Adipocyte (in vitro differentiated cells): ENCODE measurements around the gene RNF138.

Source experiments
- DNase-seq: peaks from one replicate; pipeline ENCODE4 v3.0.0-alpha.2; 2015; ENCODE audit warnings: low read depth
- H3K27me3 ChIP-seq: replicated peaks from 2 replicates; pipeline ENCODE4 v1.7.0; 2013; ENCODE audit warnings: mild to moderate bottlenecking, low read length, moderate library complexity; ENCODE audit not compliant: control insufficient read depth, insufficient read depth
- H3K36me3 ChIP-seq: 2 replicates; pipeline ENCODE4 v1.7.0; 2013; ENCODE audit warnings: low read length, mild to moderate bottlenecking, moderate library complexity; ENCODE audit not compliant: control insufficient read depth, insufficient read depth, severe bottlenecking
- H3K4me1 ChIP-seq: 2 replicates; pipeline ENCODE4 v1.7.0; 2013; ENCODE audit warnings: mild to moderate bottlenecking, low read length, moderate library complexity; ENCODE audit not compliant: control insufficient read depth, insufficient read depth
- H3K4me3 ChIP-seq: 2 replicates; pipeline ENCODE4 v1.7.0; 2013; ENCODE audit warnings: mild to moderate bottlenecking, low read length, moderate library complexity
- H3K9ac ChIP-seq: 2 replicates; pipeline ENCODE4 v1.7.0; 2013; ENCODE audit warnings: mild to moderate bottlenecking, low read length, moderate library complexity
- H3K9me3 ChIP-seq: 2 replicates; pipeline ENCODE4 v1.7.0; 2013; ENCODE audit warnings: mild to moderate bottlenecking, low read length, moderate library complexity; ENCODE audit not compliant: control insufficient read depth

RNF138 gene

DNA sequence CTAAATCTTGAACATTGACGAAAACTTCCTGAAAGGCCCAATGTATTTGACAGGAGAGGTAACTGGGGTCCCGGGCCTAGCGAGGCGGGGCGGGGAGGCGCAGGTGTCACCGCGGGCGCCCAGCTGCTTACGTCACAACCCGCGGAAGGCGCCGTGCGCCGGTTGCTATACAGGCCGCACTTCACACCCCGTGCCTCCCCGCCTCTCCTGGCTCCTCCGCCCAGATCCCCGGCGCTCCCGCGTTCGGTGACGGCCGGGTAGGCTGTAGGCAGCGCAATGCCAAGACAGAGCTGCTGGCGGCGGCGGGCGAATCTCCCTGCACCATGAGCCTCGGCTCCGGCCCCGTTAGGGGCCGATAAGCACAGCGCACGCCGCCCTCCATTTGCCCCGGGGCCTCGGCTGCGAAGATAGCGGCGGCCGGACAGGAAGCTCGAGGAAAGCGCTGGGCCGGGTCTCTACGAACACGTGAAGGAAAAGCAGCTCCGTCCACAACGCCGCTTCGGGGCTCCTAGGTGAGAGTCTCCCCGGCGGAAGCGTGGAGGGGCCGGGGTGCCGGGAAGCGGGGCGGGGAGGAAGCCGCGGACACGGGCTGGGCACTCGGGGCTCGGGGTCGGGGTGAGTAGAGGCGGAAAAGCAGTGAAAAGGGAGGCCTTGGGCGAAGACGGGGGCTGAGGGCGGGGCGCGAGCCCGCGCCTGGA lies at the start of gene RNF138:
Gene RNF138 (plus strand): TSS at position 151 of the 698 bp plus-strand sequence. CDS start 903 bp downstream, outside the sequence.
- peak within 1 kb of the TSS; percentile 93 for H3K9ac ChIP-seq
- H3K4me1 ChIP-seq: peaks cover 12% of the 10 kb centered on the region
- peaks cover 13% of the 10 kb centered on the region for H3K36me3 ChIP-seq
- H3K4me3 ChIP-seq: peak within 1 kb of the TSS; percentile 88
- no peaks in the 10 kb centered on the region for H3K9me3 ChIP-seq
- H3K27me3 ChIP-seq: no peaks in the 10 kb centered on the region
- peak; percentile 88 for DNase-seq

DNA sequence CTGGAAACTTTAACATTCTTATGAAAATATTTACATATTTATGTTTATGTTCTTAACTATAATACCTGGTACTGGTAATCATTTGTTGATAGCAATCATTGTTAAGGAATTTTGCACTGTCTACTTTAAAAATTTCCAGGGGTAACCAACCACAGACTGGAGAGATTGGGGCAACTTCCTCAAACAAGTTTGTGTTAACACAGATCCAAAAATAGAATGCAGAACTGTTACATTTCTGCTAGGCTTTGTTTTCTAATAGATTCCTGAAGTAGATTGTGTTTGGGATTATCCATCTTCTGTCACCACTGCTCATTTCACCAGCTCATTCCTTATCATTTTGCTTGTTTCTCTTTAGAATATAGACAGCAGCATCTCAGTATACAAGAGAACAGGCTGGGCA lies 49.3 kb upstream of the RNF138 start:
- Histone ChIP-seq H3K36me3 (peaks cover 8% of the 10 kb centered on the region), H3K4me3 (no peak overlapping the region), H3K4me1 (no peaks in the 10 kb centered on the region), H3K9ac (no peak overlapping the region), H3K9me3 (no peaks in the 10 kb centered on the region), H3K27me3 (no peaks in the 10 kb centered on the region)
- no peak for DNase-seq

DNA sequence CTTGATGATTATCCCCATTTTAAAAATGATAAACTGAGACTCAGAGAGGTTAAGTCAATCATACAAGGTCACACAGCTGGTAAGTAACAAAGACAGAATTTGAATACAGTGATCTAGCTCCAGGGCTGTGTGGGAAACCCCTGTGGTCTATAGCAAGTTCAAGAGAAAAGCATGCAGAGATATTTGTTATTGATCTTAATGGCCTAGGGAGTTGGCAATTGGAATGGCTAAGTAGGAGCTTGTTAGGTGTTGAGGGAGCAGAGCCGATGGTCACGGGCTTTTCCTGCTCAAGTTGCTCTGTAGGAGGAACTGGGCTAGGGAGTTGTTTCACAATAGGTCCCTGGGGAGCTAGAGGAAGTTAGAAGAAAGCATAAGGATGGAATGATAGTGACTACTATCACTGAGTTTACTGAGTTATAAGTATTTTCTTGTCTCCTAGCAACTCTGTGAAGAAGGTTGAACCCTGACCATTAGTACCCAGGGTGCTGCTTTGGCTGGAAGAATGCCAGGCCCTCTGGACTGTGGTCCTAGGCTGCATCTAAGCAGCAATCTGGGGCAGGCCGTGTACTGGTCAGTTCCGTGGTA lies 43.1 kb upstream of the RNF138 start:
- Histone ChIP-seq H3K4me1 (peaks cover 7% of the 10 kb centered on the region), H3K27me3 (no peaks in the 10 kb centered on the region), H3K4me3 (no peak overlapping the region), H3K9ac (no peak overlapping the region), H3K36me3 (no peaks in the 10 kb centered on the region), H3K9me3 (no peaks in the 10 kb centered on the region)
- DNase-seq: peak; percentile 78

DNA sequence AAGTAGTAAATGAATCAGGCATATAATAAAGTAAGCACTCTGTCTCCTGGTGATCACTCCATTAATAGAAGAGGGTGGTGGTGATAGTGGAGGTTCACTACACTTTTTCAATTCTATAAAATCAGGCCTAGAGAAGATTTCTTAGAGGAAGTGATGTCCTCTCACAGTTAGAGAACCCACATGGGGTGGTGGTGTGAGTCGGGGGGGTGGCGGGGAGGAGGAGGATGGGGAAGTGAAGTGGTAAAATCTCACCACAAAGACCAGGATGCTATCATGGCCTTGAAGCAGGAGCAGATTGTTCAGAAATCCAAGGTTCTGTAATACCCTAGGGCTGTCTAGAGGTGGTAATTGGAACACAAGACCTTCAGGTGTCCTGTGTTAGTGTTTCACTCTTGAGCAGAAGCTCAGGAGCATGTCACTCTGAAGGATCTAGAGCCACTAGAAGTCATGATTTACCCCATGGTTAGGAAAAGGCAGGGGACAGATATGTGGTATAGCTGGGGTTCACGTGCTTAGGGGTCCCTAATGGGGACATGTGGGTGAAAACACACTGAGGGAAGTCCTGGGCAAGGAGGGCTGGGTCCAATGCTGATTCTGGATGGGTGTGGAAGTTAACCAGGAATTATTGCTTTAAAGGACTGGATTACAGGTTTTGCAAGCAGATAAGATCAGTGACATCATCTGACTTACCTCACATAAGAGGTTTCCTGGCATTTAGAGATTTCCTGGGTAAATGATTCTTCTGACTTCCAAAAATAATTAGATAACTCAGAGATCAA lies 42.1 kb upstream of the RNF138 start:
- H3K36me3 ChIP-seq: no peaks in the 10 kb centered on the region
- H3K9ac ChIP-seq: no peak overlapping the region
- H3K4me3 ChIP-seq: no peak overlapping the region
- no peak for DNase-seq
- no peaks in the 10 kb centered on the region for H3K27me3 ChIP-seq
- H3K9me3 ChIP-seq: no peaks in the 10 kb centered on the region
- H3K4me1 ChIP-seq: peaks cover 7% of the 10 kb centered on the region

DNA sequence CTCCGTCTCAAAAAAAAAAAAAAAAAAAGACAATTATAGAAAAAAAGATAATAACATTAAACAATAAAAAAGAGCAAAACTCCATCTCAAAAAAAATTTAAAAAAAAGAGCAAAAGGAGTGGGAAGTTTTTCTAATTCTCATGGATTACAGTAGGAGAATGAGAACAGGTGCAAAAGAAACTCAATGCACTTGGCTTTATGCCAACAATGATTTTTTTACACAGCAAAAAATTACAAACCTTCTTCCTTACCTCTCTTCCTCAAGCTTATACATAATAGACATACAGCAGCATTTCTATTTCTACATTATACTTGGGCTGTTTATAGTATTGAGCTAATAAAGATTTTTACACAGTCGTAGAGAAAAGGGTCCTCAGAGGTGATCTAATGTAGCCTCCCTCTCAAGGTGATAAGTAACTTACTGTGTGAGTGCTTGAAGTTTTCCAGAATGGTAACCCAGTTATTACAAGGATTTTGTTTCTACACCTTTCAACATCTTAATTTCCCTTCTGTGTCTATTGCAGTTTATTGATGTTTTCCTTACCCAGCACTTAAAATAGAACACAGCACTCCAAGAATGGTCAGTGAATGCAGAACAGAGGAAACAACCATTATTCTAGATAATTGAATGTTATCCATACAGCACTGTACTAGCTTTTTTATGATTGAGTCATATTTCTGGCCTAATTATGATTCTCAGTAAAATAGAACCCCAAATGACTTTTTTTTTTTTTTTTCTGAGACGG lies 34.9 kb upstream of the RNF138 start:
- no peaks in the 10 kb centered on the region for H3K36me3 ChIP-seq
- no peak overlapping the region for H3K9ac ChIP-seq
- H3K4me3 ChIP-seq: no peak overlapping the region
- no peak for DNase-seq
- H3K9me3 ChIP-seq: no peaks in the 10 kb centered on the region
- H3K4me1 ChIP-seq: no peaks in the 10 kb centered on the region
- H3K27me3 ChIP-seq: no peaks in the 10 kb centered on the region

GRCh38 chr18:32057624-32058165 lies 34.0 kb upstream of the RNF138 start:
- Histone ChIP-seq H3K9me3 (no peaks in the 10 kb centered on the region), H3K4me1 (no peaks in the 10 kb centered on the region), H3K27me3 (no peaks in the 10 kb centered on the region), H3K9ac (no peak overlapping the region), H3K36me3 (no peaks in the 10 kb centered on the region), H3K4me3 (no peak overlapping the region)
- DNase-seq: no peak

- Histone ChIP-seq H3K9ac (no peak overlapping the region), H3K9me3 (no peaks in the 10 kb centered on the region), H3K4me3 (no peak overlapping the region), H3K27me3 (no peaks in the 10 kb centered on the region), H3K4me1 (no peaks in the 10 kb centered on the region), H3K36me3 (peaks cover 3% of the 10 kb centered on the region)
- DNase-seq: no peak
These were observed 31.6 kb upstream of the RNF138 start for GRCh38 chr18:32060026-32060425.

DNA sequence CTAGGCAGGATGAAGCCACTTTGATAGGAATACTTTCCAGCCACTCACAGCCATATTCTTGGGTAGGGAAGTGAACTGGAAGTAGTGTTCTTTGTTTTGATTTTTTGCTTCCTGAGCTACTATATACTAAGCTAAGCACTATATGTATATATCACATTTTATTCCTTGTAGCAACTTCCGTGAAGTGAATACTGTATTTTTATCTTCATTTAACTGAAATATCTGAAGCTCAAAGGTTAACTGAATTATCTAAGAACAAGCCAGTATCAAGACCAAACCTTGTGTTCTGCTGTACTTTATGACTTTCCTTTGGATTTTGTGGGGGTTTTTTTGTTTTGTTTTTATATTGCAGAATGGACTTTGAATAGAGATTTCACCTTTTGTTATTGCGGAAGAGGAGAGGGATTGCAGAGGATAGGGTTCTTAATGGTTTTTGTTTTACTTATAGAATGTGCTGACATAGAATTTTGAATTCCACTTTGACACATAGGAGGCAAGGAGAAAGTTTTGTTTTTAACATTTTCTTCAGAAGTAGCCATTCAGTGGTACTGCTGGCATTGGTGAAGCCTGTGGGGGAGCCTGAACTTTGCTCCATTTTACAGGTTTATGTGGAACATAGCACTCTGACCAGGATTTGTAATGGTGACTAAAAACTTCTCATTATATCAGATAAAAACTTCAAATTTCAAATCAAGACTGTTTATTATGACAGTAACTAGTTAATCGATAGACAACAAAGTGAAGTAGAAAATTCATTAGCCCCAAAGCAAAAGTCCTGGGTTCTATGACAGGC lies 24.1 kb upstream of the RNF138 start:
- Histone ChIP-seq H3K4me3 (no peak overlapping the region), H3K4me1 (peaks cover 3% of the 10 kb centered on the region), H3K9me3 (no peaks in the 10 kb centered on the region), H3K36me3 (peaks cover 3% of the 10 kb centered on the region), H3K27me3 (no peaks in the 10 kb centered on the region), H3K9ac (no peak overlapping the region)
- DNase-seq: no peak

GRCh38 chr18:32072321-32072720 lies 19.4 kb upstream of the RNF138 start:
- Histone ChIP-seq H3K36me3 (no peaks in the 10 kb centered on the region), H3K27me3 (no peaks in the 10 kb centered on the region), H3K9me3 (no peaks in the 10 kb centered on the region), H3K9ac (no peak overlapping the region), H3K4me1 (peaks cover 3% of the 10 kb centered on the region), H3K4me3 (no peak overlapping the region)
- no peak for DNase-seq

GRCh38 chr18:32074206-32074605 lies 17.5 kb upstream of the RNF138 start:
- no peak for DNase-seq
- no peaks in the 10 kb centered on the region for H3K4me1 ChIP-seq
- no peaks in the 10 kb centered on the region for H3K9me3 ChIP-seq
- H3K9ac ChIP-seq: no peak overlapping the region
- H3K27me3 ChIP-seq: no peaks in the 10 kb centered on the region
- H3K36me3 ChIP-seq: no peaks in the 10 kb centered on the region
- H3K4me3 ChIP-seq: no peak overlapping the region
